WTC11 (cell line): ENCODE results near the gene HEY2. TPM values are rescaled to one million over a fixed set of nuclear protein-coding genes. Genes with fewer than 3 reads are reported as not detected.

ENCODE experiments used
- ATAC-seq: fragments of 200-7000 bp; cut with Tn5 transposase; 2 replicates; pipeline ENCODE4 v1.10.0; 2021; ENCODE audit warnings: mild to moderate bottlenecking, moderate library complexity
- CTCF ChIA-PET: fragments of 300-600 bp; sonication (Branson Sonifier 250); formaldehyde crosslinking; loops from one replicate; lab custom pipeline; 2021; ENCODE audit warnings: antibody characterized with exemption; lab: Charles Lee
- POLR2A ChIA-PET: fragments of 350-600 bp; sonication (Branson Sonifier 250); formaldehyde crosslinking; loops from one replicate; lab custom pipeline; 2021; ENCODE audit warnings: antibody characterized with exemption; lab: Charles Lee
- DNase-seq: peaks from one replicate; pipeline ENCODE4 v3.0.0; 2021; ENCODE audit warnings: low spot score
- H3K27ac Mint-ChIP-seq: 2 replicates; pipeline ENCODE4 v1.8.0; 2021; ENCODE audit warnings: mixed read lengths
- H3K27me3 Mint-ChIP-seq: 2 replicates; pipeline ENCODE4 v1.8.0; 2021; ENCODE audit warnings: low read depth, mild to moderate bottlenecking, moderate library complexity, mixed read lengths
- H3K36me3 Mint-ChIP-seq: 2 replicates; pipeline ENCODE4 v1.8.0; 2021; ENCODE audit warnings: mixed read lengths
- H3K4me1 Mint-ChIP-seq: 2 replicates; pipeline ENCODE4 v1.8.0; 2022; ENCODE audit warnings: mixed read lengths
- H3K4me3 Mint-ChIP-seq: 2 replicates; pipeline ENCODE4 v1.8.0; 2021; ENCODE audit warnings: mild to moderate bottlenecking, moderate library complexity, mixed read lengths
- H3K9me3 Mint-ChIP-seq: 2 replicates; pipeline ENCODE4 v1.8.0; 2021; ENCODE audit warnings: mixed read lengths
- AFF4 ChIP-seq: sonication (generic); formaldehyde crosslinking; IDR thresholded peaks from 2 replicates; pipeline ENCODE4 v1.8.1; 2023; ENCODE audit warnings: mild to moderate bottlenecking, missing genetic modification reagents, borderline replicate concordance
- ATF1 ChIP-seq: sonication (generic); formaldehyde crosslinking; IDR thresholded peaks from 2 replicates; pipeline ENCODE4 v1.8.1; 2023; ENCODE audit warnings: mild to moderate bottlenecking, moderate library complexity, missing genetic modification reagents
- FOXJ3 ChIP-seq: sonication (generic); formaldehyde crosslinking; IDR thresholded peaks from 2 replicates; pipeline ENCODE4 v1.9.0; 2021; ENCODE audit warnings: missing genetic modification reagents, mild to moderate bottlenecking, borderline replicate concordance
- FOXK1 ChIP-seq: sonication (generic); formaldehyde crosslinking; IDR thresholded peaks from 2 replicates; pipeline ENCODE4 v1.8.0; 2022; ENCODE audit warnings: mild to moderate bottlenecking, moderate library complexity, missing genetic modification reagents
- KAT7 ChIP-seq: sonication (generic); formaldehyde crosslinking; IDR thresholded peaks from 2 replicates; pipeline ENCODE4 v1.8.1; 2023; ENCODE audit warnings: missing genetic modification reagents, mild to moderate bottlenecking, borderline replicate concordance
- NFE2L1 ChIP-seq: sonication (generic); formaldehyde crosslinking; IDR thresholded peaks from 2 replicates; pipeline ENCODE4 v1.8.1; 2023; ENCODE audit warnings: missing genetic modification reagents
- NFYB ChIP-seq: sonication (generic); formaldehyde crosslinking; conservative IDR thresholded peaks from 2 replicates; pipeline ENCODE4 v1.8.0; 2022; ENCODE audit warnings: low read depth, missing genetic modification reagents
- PRDM15 ChIP-seq: sonication (generic); formaldehyde crosslinking; IDR thresholded peaks from 2 replicates; pipeline ENCODE4 v1.8.0; 2022; ENCODE audit warnings: missing genetic modification reagents
- RORB ChIP-seq: fragments of 250-450 bp; sonication (Bioruptor Pico); IDR thresholded peaks from 2 replicates; pipeline ENCODE4 v1.9.0; 2021; ENCODE audit warnings: mild to moderate bottlenecking
- STAT6 ChIP-seq: sonication (generic); formaldehyde crosslinking; conservative IDR thresholded peaks from 2 replicates; pipeline ENCODE4 v1.8.1; 2023; ENCODE audit warnings: mild to moderate bottlenecking, low read depth, missing genetic modification reagents, moderate library complexity
- ZNF219 ChIP-seq: sonication (generic); formaldehyde crosslinking; IDR thresholded peaks from 2 replicates; pipeline ENCODE4 v1.8.0; 2023; ENCODE audit warnings: missing genetic modification reagents, mild to moderate bottlenecking, borderline replicate concordance
- ZNF423 ChIP-seq: fragments of 250-450 bp; sonication (Bioruptor Pico); IDR thresholded peaks from 2 replicates; pipeline ENCODE4 v2.1.2; 2022; ENCODE audit warnings: mild to moderate bottlenecking, moderate library complexity
- total RNA-seq: library from RNA; stranded (reverse); gene quantifications from 3 replicates; pipeline ENCODE4 v1.2.3, GENCODE V29; 2021

The HEY2 gene
- total RNA-seq, 1 experiment from 2014 or later, result 10.6 TPM

GRCh38 chr6:125722886-125723285, 26.5 kb upstream of the HEY2 start (continued):
- TF ChIP-seq RORB (no peak), KAT7 (CRISPR knock-in tag) (no peak), ZNF423 (no peak)

GRCh38 chr6:125727216-125727615, 22.2 kb upstream of the HEY2 start:
- Mint-ChIP-seq H3K36me3 (no peaks in the 10 kb centered on the region), H3K4me1 (peaks cover 29% of the 10 kb centered on the region), H3K9me3 (no peaks in the 10 kb centered on the region)
- ChIA-PET CTCF (no interaction called here), POLR2A (no interaction called here)
- no peak for DNase-seq
- TF ChIP-seq NFE2L1 (CRISPR knock-in tag) (no peak), FOXK1 (CRISPR knock-in tag) (no peak)
- TF ChIP-seq, all 79 proteins: peak for 0
- H3K27me3 Mint-ChIP-seq, result no peaks in the 10 kb centered on the region
- H3K27ac Mint-ChIP-seq, result no peak overlapping the region
- ATAC-seq, result no peak
- no peak overlapping the region for H3K4me3 Mint-ChIP-seq

- ChIA-PET POLR2A (interaction anchor here (0.6 kb wide), 1 partner anchor 831 kb away, joined by 8 read pairs; no protein-coding TSS in a partner anchor), CTCF (no interaction called here)
- Mint-ChIP-seq H3K27me3 (no peaks in the 10 kb centered on the region), H3K4me1 (peaks cover 37% of the 10 kb centered on the region), H3K9me3 (no peaks in the 10 kb centered on the region), H3K36me3 (no peaks in the 10 kb centered on the region), H3K27ac (no peak overlapping the region), H3K4me3 (no peak overlapping the region)
- ATAC-seq (peak; percentile 69), DNase-seq (no peak)
- no peak for TF ChIP-seq STAT6 (CRISPR knock-in tag)
- no peak for TF ChIP-seq NFYB (CRISPR knock-in tag)
- no peak for TF ChIP-seq FOXJ3 (CRISPR knock-in tag)
- no peak for TF ChIP-seq ATF1 (CRISPR knock-in tag)
- no peak for TF ChIP-seq ZNF219 (CRISPR knock-in tag)
Measured at GRCh38 chr6:125728739-125729138, 20.7 kb upstream of the HEY2 start.

GRCh38 chr6:125729983-125730382, 19.4 kb upstream of the HEY2 start:
- Mint-ChIP-seq H3K27me3 (no peaks in the 10 kb centered on the region), H3K36me3 (no peaks in the 10 kb centered on the region), H3K4me1 (peaks cover 43% of the 10 kb centered on the region), H3K27ac (no peak overlapping the region), H3K4me3 (no peak overlapping the region), H3K9me3 (no peaks in the 10 kb centered on the region)
- ATAC-seq, result no peak
- ChIA-PET POLR2A (no interaction called here), CTCF (interaction anchor here (1.2 kb wide), 1 partner anchor 23 kb away, joined by 3 read pairs; no protein-coding TSS in a partner anchor)
- DNase-seq, result no peak
- TF ChIP-seq ATF1 (CRISPR knock-in tag) (no peak), PRDM15 (CRISPR knock-in tag) (0 out of 2 replicates have a peak, but pooled peaks have one; percentile 37), AFF4 (CRISPR knock-in tag) (no peak)
